Caco-2 (cell line): ENCODE measurements around the gene HDAC11. TPM values are rescaled to one million over a fixed set of nuclear protein-coding genes. Genes with fewer than 3 reads are reported as not detected.

Source experiments
- BruUV-seq: library from RNA; stranded (reverse); fragments of 400-500 nt; replicated peaks from 2 replicates; lab custom pipeline; 2021; lab: Mats Ljungman, UMichigan
- CTCF ChIA-PET: fragments of 300-600 bp; sonication (Branson Sonifier 250); formaldehyde crosslinking; loops from one replicate; lab custom pipeline; 2022; ENCODE audit warnings: antibody characterized with exemption; lab: Charles Lee
- POLR2A ChIA-PET: fragments of 300-600 bp; sonication (Branson Sonifier 250); formaldehyde crosslinking; loops from one replicate; lab custom pipeline; 2022; ENCODE audit warnings: antibody characterized with exemption; lab: Charles Lee
- DNase-seq, 2 experiments: peaks; one replicate each; pipeline versions ENCODE4 v3.0.0 to v3.0.0-alpha.2; 2020 to 2022
- H3K27me3 ChIP-seq: replicated peaks from 2 replicates; pipeline ENCODE4 v1.6.0; 2011; ENCODE audit warnings: low read length; ENCODE audit not compliant: control insufficient read depth, insufficient read depth
- H3K36me3 ChIP-seq: 2 replicates; pipeline ENCODE4 v1.5.1; 2011; ENCODE audit warnings: low read length; ENCODE audit not compliant: control insufficient read depth, insufficient read depth
- H3K4me1 ChIP-seq: fragments of 250-450 bp; sonication (Bioruptor Pico); 2 replicates; pipeline ENCODE4 v1.5.1; 2020; ENCODE audit warnings: mild to moderate bottlenecking
- H3K4me3 ChIP-seq: 2 replicates; pipeline ENCODE4 v1.5.1; 2011; ENCODE audit warnings: low read depth, mild to moderate bottlenecking, control low read depth, low read length
- H3K9me3 ChIP-seq: fragments of 250-450 bp; sonication (Bioruptor Pico); 2 replicates; pipeline ENCODE4 v1.5.1; 2020; ENCODE audit warnings: mild to moderate bottlenecking, moderate library complexity
- H3K27ac Mint-ChIP-seq: one replicate; pipeline ENCODE4 v1.8.0; 2022; ENCODE audit warnings: mixed read lengths; ENCODE audit not compliant: unreplicated experiment
- H3K27me3 Mint-ChIP-seq: one replicate; pipeline ENCODE4 v1.8.0; 2022; ENCODE audit warnings: mixed read lengths; ENCODE audit not compliant: insufficient read depth, unreplicated experiment
- H3K36me3 Mint-ChIP-seq: one replicate; pipeline ENCODE4 v1.8.0; 2022; ENCODE audit warnings: mild to moderate bottlenecking, mixed read lengths; ENCODE audit not compliant: insufficient read depth, unreplicated experiment
- H3K4me1 Mint-ChIP-seq: one replicate; pipeline ENCODE4 v1.8.0; 2022; ENCODE audit warnings: low read depth, mixed read lengths; ENCODE audit not compliant: unreplicated experiment
- H3K4me3 Mint-ChIP-seq: one replicate; pipeline ENCODE4 v1.8.0; 2022; ENCODE audit warnings: mild to moderate bottlenecking, moderate library complexity, mixed read lengths; ENCODE audit not compliant: unreplicated experiment
- H3K9me3 Mint-ChIP-seq: one replicate; pipeline ENCODE4 v1.8.0; 2022; ENCODE audit warnings: mixed read lengths; ENCODE audit not compliant: unreplicated experiment
- CTCF ChIP-seq, 2 experiments: fragments of 200-600 bp in 1 of 2; IDR thresholded peaks; 1 replicate in 1 of 2; 2 replicates in 1 of 2; pipeline versions ENCODE4 v1.5.1 to v1.8.0; 2011 to 2022; ENCODE audit warnings: antibody characterized with exemption in 1 of 2, control low read depth in 1 of 2, inconsistent platforms in 1 of 2, low read depth in 1 of 2, low read length in 1 of 2, mild to moderate bottlenecking in 1 of 2, moderate library complexity in 1 of 2; ENCODE audit not compliant: insufficient read depth in 1 of 2, severe bottlenecking in 1 of 2, unreplicated experiment in 1 of 2
- intact Hi-C: fragments of 100-400 bp; cut with micrococcal nuclease; formaldehyde crosslinking; loops from one replicate; pipeline ENCODE4 v1.10.0; 2022; ENCODE audit not compliant: unreplicated experiment
- total RNA-seq: library from RNA; stranded (reverse); gene quantifications from 2 replicates; pipeline ENCODE4 v1.2.3, GENCODE V29; 2022

The HDAC11 gene
- total RNA-seq, 1 experiment from 2014 or later: 10.9 TPM

GRCh38 chr3:13518516-13518953 is 38.4 kb downstream of the HDAC11 start:
- no TSS peak for BruUV-seq
- Histone ChIP-seq H3K4me1 (peaks cover 3% of the 10 kb centered on the region; the same call in 1 of the 2 replicates), H3K36me3 (no peaks in the 10 kb centered on the region), H3K9me3 (no peaks in the 10 kb centered on the region), H3K4me3 (no peak overlapping the region), H3K27me3 (no peaks in the 10 kb centered on the region)
- no peak for TF ChIP-seq CTCF (IDR thresholded peaks at IDR 0.05; ENCODE audit: insufficient read depth in 1 of 2, low read depth in 1 of 2, low read length in 1 of 2, severe bottlenecking in 1 of 2, unreplicated experiment in 1 of 2)
- no peaks in the 10 kb centered on the region for H3K4me1 Mint-ChIP-seq
- no peak for DNase-seq
- no peaks in the 10 kb centered on the region for H3K27me3 Mint-ChIP-seq
- ChIA-PET CTCF (no interaction called here), POLR2A (no interaction called here)
- no peak overlapping the region for H3K27ac Mint-ChIP-seq
- H3K9me3 Mint-ChIP-seq: peaks cover 15% of the 10 kb centered on the region
- H3K4me3 Mint-ChIP-seq: no peak overlapping the region
- no peaks in the 10 kb centered on the region for H3K36me3 Mint-ChIP-seq
- intact Hi-C loops: no loop called here

DNA sequence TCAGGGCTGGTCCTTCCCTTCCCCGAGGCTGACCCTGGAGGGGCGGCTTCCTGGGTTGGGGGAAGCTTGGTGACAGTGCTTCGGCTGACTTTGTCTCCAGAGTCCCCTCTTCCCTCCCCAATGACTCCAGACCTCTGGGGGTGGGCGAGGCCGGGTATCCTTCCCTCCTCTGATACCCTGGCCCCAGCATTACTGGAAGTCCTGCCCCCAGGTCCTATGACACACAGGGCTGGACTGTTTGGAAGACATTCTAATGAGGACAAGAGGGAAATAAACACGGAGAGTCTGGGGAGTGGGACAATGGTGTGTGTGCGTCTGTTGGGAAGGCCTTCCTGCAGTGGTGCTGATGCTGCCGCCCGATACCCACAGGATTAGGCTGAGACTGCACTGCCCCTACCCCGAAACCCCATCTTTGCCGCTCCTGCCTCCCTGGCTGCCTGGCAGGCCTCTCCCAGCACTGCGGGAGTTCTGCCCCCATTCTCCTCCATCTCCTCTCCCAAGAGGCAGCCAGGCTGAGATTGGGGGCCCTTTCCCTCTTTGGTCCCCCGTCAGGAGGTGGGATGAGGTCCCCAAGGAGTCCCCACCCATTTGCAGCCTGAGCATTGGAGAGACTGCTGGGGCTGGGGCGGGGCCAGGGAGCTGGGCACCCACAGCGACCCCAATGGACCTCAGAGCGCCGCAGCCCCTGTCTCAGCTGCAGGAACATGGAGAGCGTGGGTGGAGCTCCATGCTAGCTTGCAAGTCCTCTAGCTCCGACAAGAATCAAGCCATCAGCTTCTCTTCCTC is 39.1 kb downstream of the HDAC11 start:
- DNase-seq: no peak
- no TSS peak for BruUV-seq
- intact Hi-C loops: no loop called here
- CTCF ChIA-PET: interaction anchor here (0.8 to 1.0 kb wide), 2 partner anchors 9 to 129 kb away, joined by 3 to 4 read pairs; no protein-coding TSS in a partner anchor
- Histone ChIP-seq H3K4me1 (no peaks in the 10 kb centered on the region), H3K4me3 (no peak overlapping the region), H3K36me3 (no peaks in the 10 kb centered on the region), H3K9me3 (no peaks in the 10 kb centered on the region), H3K27me3 (no peaks in the 10 kb centered on the region)
- peaks cover 15% of the 10 kb centered on the region for H3K9me3 Mint-ChIP-seq
- no peak overlapping the region for H3K27ac Mint-ChIP-seq
- H3K4me3 Mint-ChIP-seq: no peak overlapping the region
- no peaks in the 10 kb centered on the region for H3K4me1 Mint-ChIP-seq
- H3K36me3 Mint-ChIP-seq: no peaks in the 10 kb centered on the region
- POLR2A ChIA-PET: no interaction called here
- no peak for TF ChIP-seq CTCF (IDR thresholded peaks at IDR 0.05; ENCODE audit: insufficient read depth in 1 of 2, low read depth in 1 of 2, low read length in 1 of 2, severe bottlenecking in 1 of 2, unreplicated experiment in 1 of 2)
- H3K27me3 Mint-ChIP-seq: no peaks in the 10 kb centered on the region

GRCh38 chr3:13520326-13520880 is 40.3 kb downstream of the HDAC11 start:
- no TSS peak for BruUV-seq
- Mint-ChIP-seq H3K27me3 (no peaks in the 10 kb centered on the region), H3K9me3 (peaks cover 15% of the 10 kb centered on the region), H3K4me3 (no peak overlapping the region), H3K27ac (no peak overlapping the region), H3K4me1 (no peaks in the 10 kb centered on the region), H3K36me3 (no peaks in the 10 kb centered on the region)
- POLR2A ChIA-PET: no interaction called here
- peaks cover 8% of the 10 kb centered on the region; the same call in 1 of the 2 replicates for H3K4me1 ChIP-seq
- CTCF ChIA-PET: interaction anchor here (1.0 kb wide), 1 partner anchor 8 kb away, joined by 4 read pairs; no protein-coding TSS in a partner anchor
- no peaks in the 10 kb centered on the region for H3K27me3 ChIP-seq
- no peak for TF ChIP-seq CTCF (IDR thresholded peaks at IDR 0.05; ENCODE audit: insufficient read depth in 1 of 2, low read depth in 1 of 2, low read length in 1 of 2, severe bottlenecking in 1 of 2, unreplicated experiment in 1 of 2)
- intact Hi-C loops: no loop called here
- no peak for DNase-seq
- H3K9me3 ChIP-seq: no peaks in the 10 kb centered on the region
- no peak overlapping the region for H3K4me3 ChIP-seq
- no peaks in the 10 kb centered on the region for H3K36me3 ChIP-seq
